Measurements from ENCODE around the gene SLC19A1.

The SLC19A1 gene

GRCh38 chr21:45517249-45518065 lies 24.8 kb downstream of the SLC19A1 start:
- no peak for DNase-seq (ENCODE audit: low read depth)

- no peak for DNase-seq (ENCODE audit: low read depth)
These were observed 25.5 kb downstream of the SLC19A1 start for GRCh38 chr21:45516671-45517151.

GRCh38 chr21:45516071-45516670 lies 26.1 kb downstream of the SLC19A1 start:
- no peak for DNase-seq (ENCODE audit: low read depth)

GRCh38 chr21:45515241-45516061 lies 26.8 kb downstream of the SLC19A1 start:
- DNase-seq (ENCODE audit: low read depth) = no peak

- no peak for DNase-seq (ENCODE audit: low read depth)
These were observed 27.8 kb downstream of the SLC19A1 start for GRCh38 chr21:45514311-45515021.

- no peak for DNase-seq (ENCODE audit: low read depth)
These were observed 28.4 kb downstream of the SLC19A1 start for GRCh38 chr21:45513741-45514310.

- DNase-seq (ENCODE audit: low read depth) = no peak
These were observed 29.1 kb downstream of the SLC19A1 start for GRCh38 chr21:45513003-45513717.

GRCh38 chr21:45512626-45513002 lies 29.6 kb downstream of the SLC19A1 start:
- DNase-seq (ENCODE audit: low read depth) = no peak

GRCh38 chr21:45511661-45512431 lies 30.4 kb downstream of the SLC19A1 start:
- DNase-seq (ENCODE audit: low read depth) = no peak

- DNase-seq (ENCODE audit: low read depth) = no peak
These were observed 31.2 kb downstream of the SLC19A1 start for GRCh38 chr21:45511007-45511406.

- no peak for DNase-seq (ENCODE audit: low read depth)
These were observed 31.7 kb downstream of the SLC19A1 start for GRCh38 chr21:45510466-45510955.

GRCh38 chr21:45509566-45510465 lies 32.4 kb downstream of the SLC19A1 start:
- no peak for DNase-seq (ENCODE audit: low read depth)

- DNase-seq (ENCODE audit: low read depth) = no peak
These were observed 33.4 kb downstream of the SLC19A1 start for GRCh38 chr21:45508607-45509565.

- no peak for DNase-seq (ENCODE audit: low read depth)
These were observed 34.2 kb downstream of the SLC19A1 start for GRCh38 chr21:45507888-45508508.

- no peak for DNase-seq (ENCODE audit: low read depth)
These were observed 34.7 kb downstream of the SLC19A1 start for GRCh38 chr21:45507523-45507875.

GRCh38 chr21:45506836-45507522 lies 35.3 kb downstream of the SLC19A1 start:
- no peak for DNase-seq (ENCODE audit: low read depth)
